SKM-1 treated with dmso at 0.1 percent for 144 hours (cell line): ENCODE measurements around the gene ABLIM3.

Experiments used
- DNase-seq: peaks from one replicate; lab custom pipeline; 2025; ENCODE audit not compliant: unreplicated experiment; lab: John Stamatoyannopoulos, UW

The ABLIM3 gene

GRCh38 chr5:149301744-149302380, 160.6 kb downstream of the ABLIM3 start:
- DNase-seq, result no peak

GRCh38 chr5:149302641-149303040, 161.3 kb downstream of the ABLIM3 start:
- no peak for DNase-seq

- DNase-seq, result no peak
Observed at GRCh38 chr5:149303210-149303609, 161.9 kb downstream of the ABLIM3 start.

GRCh38 chr5:149304195-149305078, 163.1 kb downstream of the ABLIM3 start:
- no peak for DNase-seq

GRCh38 chr5:149309354-149309753, 168.1 kb downstream of the ABLIM3 start:
- DNase-seq, result no peak
